GM19395 (cell line): ENCODE data around the gene RACGAP1.
A peak's percentile ranks its signal among the peaks of the same experiment; 100 is the strongest.

ENCODE experiments used
- ATAC-seq: cut with Tn5 transposase; IDR thresholded peaks from one replicate; pipeline ENCODE4 v1.9.1; 2021; ENCODE audit warnings: mild to moderate bottlenecking, moderate library complexity; ENCODE audit not compliant: unreplicated experiment

Gene RACGAP1

DNA sequence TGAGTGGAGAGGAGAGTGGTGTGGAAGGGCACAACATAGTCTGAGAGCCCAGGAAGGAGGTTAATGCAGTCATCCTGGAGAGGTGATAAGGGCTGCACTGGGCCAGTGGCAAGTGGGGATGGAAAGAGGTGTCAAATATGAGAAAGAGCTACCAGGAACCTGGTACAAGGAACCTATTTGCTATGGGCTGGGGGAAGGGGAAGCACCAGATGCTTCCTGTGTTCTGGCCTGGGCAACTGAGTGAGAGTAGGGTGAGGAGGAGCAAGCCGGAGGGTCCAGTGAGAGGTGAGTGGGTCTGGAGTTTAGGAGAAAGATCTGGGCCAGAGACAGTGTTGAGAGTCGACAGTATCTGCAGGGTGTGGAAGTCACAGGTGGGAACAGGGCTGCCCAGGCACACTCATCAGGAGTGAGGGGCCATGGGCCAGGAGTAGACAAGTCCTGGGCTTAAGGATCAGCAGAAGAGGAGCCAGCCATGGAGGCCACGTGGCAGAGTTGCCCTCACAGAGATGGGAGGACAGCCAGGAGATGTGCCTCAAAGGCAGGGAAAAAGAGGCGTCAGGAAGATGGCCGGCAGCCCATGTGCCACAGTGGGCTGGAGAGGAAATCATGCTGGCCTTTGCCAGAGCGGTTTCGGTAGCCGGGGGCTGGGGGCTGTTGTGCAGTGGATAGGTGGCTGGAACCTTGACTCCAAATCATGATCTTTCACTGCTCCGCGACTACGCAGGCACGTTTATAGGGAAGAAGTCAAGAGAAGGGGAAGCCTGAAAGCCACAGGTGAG lies 55.5 kb downstream of the RACGAP1 start:
- no peak for ATAC-seq

GRCh38 chr12:49969027-49969426 lies 56.3 kb downstream of the RACGAP1 start:
- no peak for ATAC-seq

DNA sequence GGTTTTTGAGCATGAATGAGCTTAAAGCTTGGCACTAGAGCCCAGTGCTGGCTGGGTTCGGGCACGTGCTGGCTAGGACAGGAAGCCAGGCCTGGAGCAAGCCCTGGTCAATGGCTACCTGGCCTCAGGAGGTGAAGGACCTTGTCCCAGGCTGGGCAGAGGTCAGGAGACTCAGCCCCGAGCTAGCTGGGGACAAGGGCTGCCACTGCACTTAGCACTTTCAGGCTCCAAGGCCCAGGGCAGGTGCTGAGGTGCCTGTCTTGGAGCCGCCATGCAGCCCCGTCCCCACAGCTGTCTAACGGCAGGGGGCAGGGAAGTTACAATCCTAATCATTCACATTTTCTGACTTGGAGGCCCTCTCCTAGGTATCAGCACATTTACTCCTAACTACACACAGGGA lies 56.8 kb downstream of the RACGAP1 start:
- ATAC-seq: no peak

GRCh38 chr12:49967777-49968250 lies 57.5 kb downstream of the RACGAP1 start:
- peak; percentile 21 for ATAC-seq

DNA sequence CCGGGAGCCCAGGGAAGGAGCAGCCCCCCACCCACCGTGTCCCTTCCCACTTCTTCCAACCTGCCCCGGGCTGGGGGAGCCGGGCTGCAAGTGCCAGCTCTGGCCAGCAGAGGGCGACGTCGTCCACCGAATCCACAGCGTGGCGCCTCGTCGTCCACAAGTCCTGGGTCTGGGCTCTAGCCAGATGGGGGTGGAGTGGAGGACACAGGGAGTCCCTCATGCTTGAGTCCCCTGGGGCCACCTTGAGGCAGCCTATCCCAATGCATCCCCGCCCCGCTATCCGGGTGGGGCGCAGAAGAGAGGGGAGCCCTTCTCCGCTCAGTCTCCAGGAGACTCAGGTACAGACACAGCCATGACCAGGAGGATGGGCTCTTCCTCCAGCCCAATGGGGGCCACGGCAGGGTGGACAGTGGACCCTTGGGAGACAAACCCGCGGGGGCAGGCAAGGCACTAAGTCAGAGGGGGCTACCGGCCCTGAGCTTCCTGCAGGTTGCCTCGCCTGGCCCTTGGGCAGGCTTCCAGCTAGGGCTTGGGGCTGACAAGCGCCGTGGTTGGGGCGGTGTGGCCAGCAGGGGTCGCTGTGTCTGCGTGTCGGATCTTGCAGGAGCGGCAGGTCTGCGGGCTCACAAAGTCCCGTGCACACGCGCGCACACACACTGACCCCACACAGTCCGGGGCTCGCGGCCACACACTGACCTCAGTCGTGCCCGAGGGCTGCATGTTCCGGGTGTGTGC lies 58.1 kb downstream of the RACGAP1 start:
- peak; percentile 79 for ATAC-seq

- ATAC-seq: no peak
Measured at GRCh38 chr12:49966511-49967041, 58.7 kb downstream of the RACGAP1 start.

GRCh38 chr12:49965836-49966235 lies 59.5 kb downstream of the RACGAP1 start:
- no peak for ATAC-seq

DNA sequence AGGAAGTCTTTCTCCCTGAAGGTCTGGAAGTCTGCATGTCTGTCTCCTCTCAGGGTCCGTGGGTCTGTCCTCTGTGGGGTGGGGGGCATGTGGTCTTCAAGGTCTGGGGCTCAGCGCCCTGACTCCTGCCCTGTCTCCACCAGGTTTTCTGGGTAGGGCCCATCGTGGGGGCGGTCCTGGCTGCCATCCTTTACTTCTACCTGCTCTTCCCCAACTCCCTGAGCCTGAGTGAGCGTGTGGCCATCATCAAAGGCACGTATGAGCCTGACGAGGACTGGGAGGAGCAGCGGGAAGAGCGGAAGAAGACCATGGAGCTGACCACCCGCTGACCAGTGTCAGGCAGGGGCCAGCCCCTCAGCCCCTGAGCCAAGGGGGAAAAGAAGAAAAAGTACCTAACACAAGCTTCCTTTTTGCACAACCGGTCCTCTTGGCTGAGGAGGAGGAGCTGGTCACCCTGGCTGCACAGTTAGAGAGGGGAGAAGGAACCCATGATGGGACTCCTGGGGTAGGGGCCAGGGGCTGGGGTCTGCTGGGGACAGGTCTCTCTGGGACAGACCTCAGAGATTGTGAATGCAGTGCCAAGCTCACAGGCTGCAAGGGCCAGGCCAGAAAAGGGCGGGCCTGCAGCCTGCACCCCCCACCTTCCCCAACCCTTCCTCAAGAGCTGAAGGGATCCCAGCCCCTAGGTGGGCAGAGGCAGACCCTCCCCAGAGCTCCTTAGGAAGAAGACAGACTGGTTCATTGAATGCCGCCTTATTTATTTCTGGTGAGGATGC lies 60.3 kb downstream of the RACGAP1 start:
- ATAC-seq: no peak

DNA sequence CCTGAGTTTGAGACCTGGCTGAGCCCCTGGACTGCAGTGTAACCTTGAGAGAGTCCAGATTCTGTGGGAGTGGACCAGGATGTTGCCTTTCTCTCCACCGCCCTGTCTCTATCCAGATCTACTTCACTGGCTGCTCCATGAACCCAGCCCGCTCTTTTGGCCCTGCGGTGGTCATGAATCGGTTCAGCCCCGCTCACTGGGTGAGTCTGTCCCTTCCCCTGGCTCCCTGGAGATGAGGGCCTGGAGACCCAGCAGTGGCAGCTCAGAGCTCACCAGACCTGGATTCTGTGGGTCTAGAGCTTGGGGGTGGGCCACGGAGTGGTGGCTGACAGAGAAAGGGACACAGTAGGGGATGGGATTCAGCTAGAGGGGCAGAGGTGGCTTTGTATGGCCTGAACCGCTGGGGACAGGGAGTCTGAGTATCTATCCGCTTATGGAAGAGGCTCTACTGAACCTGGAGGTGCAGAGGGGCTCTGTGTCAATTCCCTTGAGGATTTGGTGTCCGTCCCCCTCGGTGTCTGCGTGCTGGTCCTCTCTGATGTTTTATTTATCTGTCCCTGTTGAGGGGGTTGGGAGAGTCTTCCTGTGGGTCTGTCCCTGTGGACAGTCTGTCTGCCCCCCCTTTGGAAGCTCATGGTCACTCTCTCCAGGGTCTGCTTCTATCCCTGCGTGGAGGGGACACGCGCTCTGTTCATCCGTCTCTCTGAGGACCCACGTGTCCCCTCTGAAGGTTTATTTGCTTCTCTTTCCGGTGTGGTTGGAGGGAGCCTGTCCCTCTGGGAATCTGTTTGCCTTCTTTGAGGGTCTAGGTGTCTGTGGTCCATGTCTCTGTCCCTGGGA lies 61.1 kb downstream of the RACGAP1 start:
- ATAC-seq: no peak

DNA sequence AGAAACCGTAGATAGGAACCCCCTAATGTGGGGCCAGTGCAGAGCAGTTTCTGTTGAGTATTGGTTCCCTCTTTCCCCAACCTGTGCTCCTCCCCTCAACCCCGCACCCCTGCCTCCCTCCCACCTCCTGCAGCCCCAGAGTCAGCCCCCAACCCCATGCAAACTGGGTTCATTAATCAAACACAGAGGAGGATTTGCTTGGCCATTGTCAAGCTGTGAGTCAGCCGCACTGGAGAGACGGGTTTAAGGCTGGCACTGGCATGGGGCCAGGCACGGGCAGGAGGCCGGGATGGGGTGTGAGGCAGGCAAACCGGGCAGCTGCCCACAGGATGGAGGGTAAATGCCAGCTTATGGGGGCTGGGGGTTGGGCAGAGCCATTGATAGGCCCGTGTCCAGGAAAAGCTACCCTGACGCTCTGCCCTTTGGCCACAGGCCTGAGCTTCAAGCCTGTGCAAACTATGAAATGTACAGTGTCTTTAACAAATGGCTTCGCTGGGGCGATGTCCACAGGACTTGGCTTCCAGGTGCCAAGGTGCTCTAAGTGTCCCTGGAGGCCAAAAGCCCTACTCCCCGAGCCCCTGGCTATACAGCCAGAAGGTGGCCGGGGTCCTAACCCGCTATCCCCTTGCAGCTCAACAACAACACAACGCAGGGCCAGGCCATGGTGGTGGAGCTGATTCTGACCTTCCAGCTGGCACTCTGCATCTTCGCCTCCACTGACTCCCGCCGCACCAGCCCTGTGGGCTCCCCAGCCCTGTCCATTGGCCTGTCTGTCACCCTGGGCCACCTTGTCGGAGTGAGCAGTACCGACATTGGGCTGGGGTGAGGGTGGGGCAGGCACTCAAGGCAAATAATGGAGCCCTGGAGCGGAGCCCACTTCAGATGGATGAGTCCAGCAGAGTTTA lies 62.2 kb downstream of the RACGAP1 start:
- no peak for ATAC-seq

DNA sequence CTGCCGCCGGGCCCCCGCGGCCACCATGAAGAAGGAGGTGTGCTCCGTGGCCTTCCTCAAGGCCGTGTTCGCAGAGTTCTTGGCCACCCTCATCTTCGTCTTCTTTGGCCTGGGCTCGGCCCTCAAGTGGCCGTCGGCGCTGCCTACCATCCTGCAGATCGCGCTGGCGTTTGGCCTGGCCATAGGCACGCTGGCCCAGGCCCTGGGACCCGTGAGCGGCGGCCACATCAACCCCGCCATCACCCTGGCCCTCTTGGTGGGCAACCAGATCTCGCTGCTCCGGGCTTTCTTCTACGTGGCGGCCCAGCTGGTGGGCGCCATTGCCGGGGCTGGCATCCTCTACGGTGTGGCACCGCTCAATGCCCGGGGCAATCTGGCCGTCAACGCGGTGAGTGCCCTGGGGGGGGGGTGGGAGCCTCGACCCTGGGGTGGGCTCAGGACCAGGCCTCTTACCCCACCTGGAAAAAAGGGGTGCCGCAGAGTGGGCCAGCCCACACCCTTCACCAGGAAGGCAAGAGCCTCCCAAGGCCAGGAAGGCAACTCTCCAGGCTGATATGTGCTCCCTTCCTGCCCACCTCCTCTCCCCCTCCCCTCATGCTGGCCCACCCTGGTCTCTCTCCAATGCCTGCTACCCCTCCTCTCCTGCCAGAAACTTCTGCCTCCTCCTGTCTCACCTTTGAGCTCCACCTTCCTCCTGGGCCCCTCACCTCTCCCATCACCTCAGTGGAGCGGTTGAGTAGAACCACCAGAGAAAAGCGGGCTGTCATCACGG lies 63.1 kb downstream of the RACGAP1 start:
- ATAC-seq: no peak

GRCh38 chr12:49961111-49961922 lies 64.0 kb downstream of the RACGAP1 start, which contains the start of gene AQP5:
Gene AQP5, plus strand, starts transcription at chr12:49961872. Its CDS starts 146 bp downstream, at chr12:49962018.
- no peak for ATAC-seq

- ATAC-seq: no peak
Measured at GRCh38 chr12:49960474-49961110, 64.7 kb downstream of the RACGAP1 start.

DNA sequence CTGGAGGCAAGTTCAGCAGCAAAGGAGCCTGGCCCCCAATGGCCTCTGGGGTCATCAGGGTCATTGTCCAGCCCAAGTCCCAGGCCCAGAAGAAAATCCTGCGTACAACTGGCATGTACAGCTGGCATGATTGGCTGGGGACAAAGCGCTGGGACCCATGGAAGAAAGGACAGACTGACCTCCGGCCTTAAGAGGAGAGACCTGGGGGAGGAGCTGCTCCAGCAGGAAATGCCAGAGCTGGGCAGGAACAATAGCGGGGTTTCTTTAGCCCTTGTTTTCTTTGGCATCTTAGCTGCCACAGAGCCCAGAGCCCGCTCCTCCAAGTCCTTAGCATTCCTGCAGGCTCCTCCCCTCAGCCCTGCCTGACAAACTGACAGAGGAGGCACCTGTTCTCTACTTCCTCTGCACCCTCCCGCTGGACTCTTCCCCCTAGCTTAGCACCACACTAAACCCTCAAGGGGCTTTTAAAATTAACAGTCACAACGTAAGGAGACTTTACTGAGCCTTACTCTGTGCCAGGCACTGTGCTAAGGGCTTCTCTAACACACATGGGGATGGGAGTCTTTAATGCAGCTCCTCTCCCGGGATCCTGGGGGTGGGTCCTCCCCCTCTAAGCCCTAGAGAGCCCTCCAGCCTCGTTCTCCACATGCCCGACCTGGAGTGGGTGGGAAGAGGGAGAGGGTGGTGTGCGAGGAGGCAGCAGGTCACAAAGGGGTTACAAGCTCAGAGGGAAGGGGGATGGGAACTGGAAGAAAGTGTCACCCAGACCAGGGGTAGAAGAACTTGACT lies 65.4 kb downstream of the RACGAP1 start:
- no peak for ATAC-seq

DNA sequence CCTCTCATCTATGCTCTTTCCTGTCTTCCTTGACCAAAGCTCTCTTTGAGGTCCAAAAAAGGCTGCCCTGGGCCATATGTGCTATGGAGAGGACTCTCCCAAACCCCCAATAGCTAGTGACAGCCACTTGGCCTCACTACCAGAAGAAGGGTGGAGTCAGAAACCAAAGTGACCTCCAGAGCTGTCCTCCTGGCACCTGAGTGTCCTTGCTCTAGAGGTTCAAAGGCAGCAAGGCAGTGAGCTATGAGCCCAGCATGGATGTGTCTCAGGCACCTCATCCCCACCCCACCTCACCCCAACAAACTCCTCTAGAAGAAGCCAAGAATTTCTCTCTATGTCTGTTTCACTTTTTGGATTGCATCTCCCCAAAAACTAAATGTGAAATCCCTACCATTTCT lies 67.7 kb downstream of the RACGAP1 start:
- ATAC-seq: no peak
